Uterus (tissue), 4 donors: ENCODE data around the gene OR6J1. TPM values are rescaled to one million over a fixed set of nuclear protein-coding genes. Genes with fewer than 3 reads are reported as not detected.

Experiments
- DNase-seq, 2 donors: peaks; one replicate each; pipeline ENCODE4 v3.0.0-alpha.2; 2019 to 2020
- H3K27ac ChIP-seq, 2 donors: fragments of 200-600 bp; sonication (generic); 1 replicate in 1 of 2; 2 replicates in 1 of 2; pipeline ENCODE4 v1.5.1; 2016 to 2018
- H3K27me3 ChIP-seq, 2 donors: fragments of 200-600 bp; sonication (generic); one replicate each; pipeline ENCODE4 v1.5.1; 2018 to 2019; ENCODE audit warnings: control low read depth in 1 of 2
- H3K36me3 ChIP-seq, 2 donors: fragments of 200-600 bp; sonication (generic); one replicate each; pipeline ENCODE4 v1.5.1; 2019; ENCODE audit warnings: control low read depth in 1 of 2
- H3K4me1 ChIP-seq, 2 donors: fragments of 200-600 bp; sonication (generic); one replicate each; pipeline ENCODE4 v1.5.1; 2018 to 2019; ENCODE audit warnings: control low read depth in 1 of 2
- H3K4me3 ChIP-seq, 2 donors: fragments of 200-600 bp; sonication (generic); 1 replicate in 1 of 2; 2 replicates in 1 of 2; pipeline ENCODE4 v1.5.1; 2018 to 2019; ENCODE audit warnings: mild to moderate bottlenecking in 1 of 2
- H3K9me3 ChIP-seq, 2 donors: fragments of 200-600 bp; sonication (generic); one replicate each; pipeline ENCODE4 v1.5.1; 2019; ENCODE audit warnings: control low read depth in 1 of 2
- POLR2A ChIP-seq, 2 donors: fragments of 450-650 bp; IDR thresholded peaks; one replicate each; pipeline ENCODE4 v1.6.1; 2016; ENCODE audit warnings: antibody characterized with exemption in 2 of 2, mild to moderate bottlenecking in 1 of 2, moderate library complexity in 1 of 2
- intact Hi-C: fragments of 100-400 bp; cut with DNase I; formaldehyde crosslinking; loops from one replicate; pipeline ENCODE4 v1.15.1; 2023; ENCODE audit warnings: low total_unique reads
- total RNA-seq, 4 donors: library from RNA; depleted of rRNA in 3 of 4; stranded (reverse); fragments of >200 nt in 3 of 4; gene quantifications; one replicate each; pipeline versions ENCODE4 v1.1.0 to v1.2.4, GENCODE V29; 2014 to 2023
- TF ChIP-seq, protein P1 (sequence below), 4 experiments: fragments of 200-600 bp in 2 of 4; fragments of 450-650 bp in 2 of 4; sonication (generic) in 2 of 4; IDR thresholded peaks; one replicate each; pipeline ENCODE4 v1.5.1; 2016 to 2019; ENCODE audit warnings: antibody characterized with exemption in 4 of 4, mild to moderate bottlenecking in 2 of 4, moderate library complexity in 1 of 4
- donor health status: DM: yes; HTN: yes; CAD: no.

The OR6J1 gene
- total RNA-seq, 4 donors from 2014 or later: 0.14 TPM; not detected in 3

DNA sequence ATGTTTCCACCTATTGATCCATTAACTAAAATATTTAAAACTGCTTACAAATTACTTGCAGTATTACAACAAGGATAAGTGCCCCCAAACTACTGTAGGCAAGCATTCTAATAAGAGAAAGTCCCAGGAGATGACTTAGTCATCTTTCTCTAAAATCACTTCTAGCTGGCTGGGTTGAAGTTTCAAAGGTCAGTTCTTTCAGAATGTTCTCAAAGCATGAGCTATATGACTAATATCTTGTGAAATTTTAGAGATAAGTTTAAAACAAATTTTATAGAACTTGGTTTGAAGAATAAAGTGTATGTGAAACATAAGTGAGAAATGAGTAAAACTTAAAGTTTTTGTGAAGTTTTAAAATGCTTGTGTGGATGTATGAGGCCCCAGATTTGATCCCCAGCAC lies 24.3 kb upstream of the OR6J1 start:
- H3K4me1 ChIP-seq: no peaks in the 10 kb centered on the region
- TF ChIP-seq, protein P1, sequence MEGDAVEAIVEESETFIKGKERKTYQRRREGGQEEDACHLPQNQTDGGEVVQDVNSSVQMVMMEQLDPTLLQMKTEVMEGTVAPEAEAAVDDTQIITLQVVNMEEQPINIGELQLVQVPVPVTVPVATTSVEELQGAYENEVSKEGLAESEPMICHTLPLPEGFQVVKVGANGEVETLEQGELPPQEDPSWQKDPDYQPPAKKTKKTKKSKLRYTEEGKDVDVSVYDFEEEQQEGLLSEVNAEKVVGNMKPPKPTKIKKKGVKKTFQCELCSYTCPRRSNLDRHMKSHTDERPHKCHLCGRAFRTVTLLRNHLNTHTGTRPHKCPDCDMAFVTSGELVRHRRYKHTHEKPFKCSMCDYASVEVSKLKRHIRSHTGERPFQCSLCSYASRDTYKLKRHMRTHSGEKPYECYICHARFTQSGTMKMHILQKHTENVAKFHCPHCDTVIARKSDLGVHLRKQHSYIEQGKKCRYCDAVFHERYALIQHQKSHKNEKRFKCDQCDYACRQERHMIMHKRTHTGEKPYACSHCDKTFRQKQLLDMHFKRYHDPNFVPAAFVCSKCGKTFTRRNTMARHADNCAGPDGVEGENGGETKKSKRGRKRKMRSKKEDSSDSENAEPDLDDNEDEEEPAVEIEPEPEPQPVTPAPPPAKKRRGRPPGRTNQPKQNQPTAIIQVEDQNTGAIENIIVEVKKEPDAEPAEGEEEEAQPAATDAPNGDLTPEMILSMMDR (IDR thresholded peaks at IDR 0.05): no peak
- no peak for TF ChIP-seq POLR2A (IDR thresholded peaks at IDR 0.05)
- DNase-seq: no peak
- no peaks in the 10 kb centered on the region for H3K27me3 ChIP-seq
- no peak overlapping the region for H3K27ac ChIP-seq
- H3K36me3 ChIP-seq: no peaks in the 10 kb centered on the region
- H3K9me3 ChIP-seq: no peaks in the 10 kb centered on the region
- intact Hi-C loops: no loop called here
- no peak overlapping the region for H3K4me3 ChIP-seq

- H3K27ac ChIP-seq: no peak overlapping the region
- H3K36me3 ChIP-seq: no peaks in the 10 kb centered on the region
- intact Hi-C loops: no loop called here
- no peaks in the 10 kb centered on the region for H3K9me3 ChIP-seq
- TF ChIP-seq, protein P1 (IDR thresholded peaks at IDR 0.05): no peak
- no peak for TF ChIP-seq POLR2A (IDR thresholded peaks at IDR 0.05)
- DNase-seq: no peak
- H3K4me3 ChIP-seq: no peak overlapping the region
- H3K27me3 ChIP-seq: no peaks in the 10 kb centered on the region
- no peaks in the 10 kb centered on the region for H3K4me1 ChIP-seq
Observed at GRCh38 chr14:22667881-22668280, 23.7 kb upstream of the OR6J1 start.

- H3K4me3 ChIP-seq: no peak overlapping the region
- intact Hi-C loops: no loop called here
- H3K4me1 ChIP-seq: no peaks in the 10 kb centered on the region
- no peak overlapping the region for H3K27ac ChIP-seq
- no peaks in the 10 kb centered on the region for H3K36me3 ChIP-seq
- no peaks in the 10 kb centered on the region for H3K27me3 ChIP-seq
- TF ChIP-seq POLR2A (IDR thresholded peaks at IDR 0.05): no peak
- TF ChIP-seq, protein P1 (IDR thresholded peaks at IDR 0.05): no peak
- no peaks in the 10 kb centered on the region for H3K9me3 ChIP-seq
- no peak for DNase-seq
Observed at GRCh38 chr14:22666203-22666893, 22.2 kb upstream of the OR6J1 start.

DNA sequence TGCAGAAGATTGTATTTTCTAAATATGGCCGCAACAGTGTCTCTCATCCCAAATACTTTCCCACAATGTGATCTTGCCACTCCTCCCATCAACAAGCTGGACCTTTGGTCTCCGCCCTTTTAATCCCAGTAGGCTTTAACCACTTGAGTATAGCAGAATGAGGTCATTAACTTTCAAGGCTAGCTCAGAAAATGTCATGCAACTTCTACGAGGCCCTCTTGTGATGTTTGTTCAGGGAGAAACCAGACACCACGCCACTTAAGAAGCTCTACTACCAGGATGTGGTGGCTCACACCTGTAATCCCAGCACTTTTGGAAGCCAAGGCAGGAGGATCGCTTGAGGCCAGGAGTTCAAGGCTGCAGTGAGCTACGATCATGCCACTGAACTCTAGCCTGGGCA lies 20.1 kb upstream of the OR6J1 start:
- H3K36me3 ChIP-seq: no peaks in the 10 kb centered on the region
- no peak overlapping the region for H3K27ac ChIP-seq
- no peak overlapping the region for H3K4me3 ChIP-seq
- no peak for DNase-seq
- intact Hi-C loops: no loop called here
- H3K27me3 ChIP-seq: no peaks in the 10 kb centered on the region
- H3K9me3 ChIP-seq: no peaks in the 10 kb centered on the region
- no peak for TF ChIP-seq POLR2A (IDR thresholded peaks at IDR 0.05)
- TF ChIP-seq, protein P1 (IDR thresholded peaks at IDR 0.05): no peak
- no peaks in the 10 kb centered on the region for H3K4me1 ChIP-seq

DNA sequence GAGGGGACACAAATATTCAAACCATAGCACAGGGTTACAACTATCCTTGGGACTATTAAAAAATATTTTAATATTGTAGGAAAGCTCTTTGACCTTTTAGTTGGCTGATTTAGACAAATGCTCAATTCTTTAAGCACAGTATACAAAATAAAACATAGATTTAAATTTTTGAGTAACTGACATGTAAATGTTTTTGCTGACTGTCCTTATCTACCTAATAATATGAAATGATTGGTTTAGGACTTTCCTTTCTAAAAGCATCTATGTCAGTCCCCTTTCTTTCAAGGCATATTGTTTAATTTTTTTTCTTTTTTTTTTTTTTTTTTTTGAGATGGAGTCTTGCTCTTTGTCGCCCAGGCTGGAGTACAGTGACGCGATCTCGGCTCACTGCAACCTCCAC lies 16.5 kb upstream of the OR6J1 start:
- TF ChIP-seq, protein P1 (IDR thresholded peaks at IDR 0.05): no peak
- TF ChIP-seq POLR2A (IDR thresholded peaks at IDR 0.05): no peak
- Histone ChIP-seq H3K27ac (no peak overlapping the region), H3K36me3 (no peaks in the 10 kb centered on the region), H3K9me3 (no peaks in the 10 kb centered on the region), H3K27me3 (no peaks in the 10 kb centered on the region), H3K4me3 (no peak overlapping the region), H3K4me1 (no peaks in the 10 kb centered on the region)
- intact Hi-C loops: no loop called here
- DNase-seq: no peak
